Measurements from ENCODE around the gene RPAIN. TPM values are rescaled to one million over a fixed set of nuclear protein-coding genes. Genes with fewer than 3 reads are reported as not detected.

RPAIN gene
- total RNA-seq (2014; rRNA removed; shearing (Covaris generic)) (9.0 and 15.7 TPM in 2 replicates), polyA plus RNA-seq (2016; fragmentation: Nextera tagmentation; extraction: Ambion mirVana) (21.4 and 22.0 TPM in 2 replicates)

DNA sequence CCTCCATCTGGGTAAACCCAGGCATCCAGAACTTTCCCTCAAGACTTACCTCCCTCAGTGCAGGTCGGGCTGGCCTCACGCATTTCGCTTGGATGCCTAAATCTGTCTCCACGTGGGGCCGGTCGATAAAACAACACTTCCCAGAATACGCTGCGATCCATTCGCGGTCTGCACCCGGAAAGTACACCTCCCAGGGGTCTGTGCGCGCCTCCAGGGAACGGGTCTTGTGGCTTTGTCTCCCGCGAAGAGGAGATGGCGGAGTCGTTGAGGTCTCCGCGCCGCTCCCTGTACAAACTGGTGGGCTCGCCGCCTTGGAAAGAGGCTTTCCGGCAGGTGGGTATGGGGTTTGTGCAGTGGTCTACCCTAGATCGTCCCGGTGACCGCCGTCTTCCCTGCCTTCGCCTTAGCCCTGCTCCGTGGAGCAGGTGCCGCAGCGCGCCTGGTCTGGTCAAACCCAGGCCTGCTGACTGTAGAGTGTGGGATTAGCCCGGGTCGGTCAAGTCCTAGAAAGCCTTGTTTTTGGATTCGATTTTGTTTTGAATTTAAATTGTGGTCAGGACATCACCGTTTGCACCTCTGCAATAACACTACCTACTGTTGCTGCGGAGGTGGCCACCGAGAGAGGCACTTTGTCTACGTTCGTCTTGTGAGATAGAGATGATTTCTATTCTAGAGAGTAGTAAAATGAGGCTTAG lies at the start of gene RPAIN:
Gene RPAIN, plus strand, starts transcription at position 224 of the 695 bp plus-strand sequence. Its CDS starts 29 bp downstream, at position 253.
- peaks cover 21% of the 10 kb centered on the region for H3K4me1 ChIP-seq (ENCODE audit: insufficient read depth)
- no peaks in the 10 kb centered on the region for H4K20me1 ChIP-seq (ENCODE audit: insufficient read depth)
- peak within 1 kb of the TSS; percentile 94 for H3K9ac ChIP-seq
- no peaks in the 10 kb centered on the region for H3K9me3 ChIP-seq (ENCODE audit: low read depth)
- H3K27ac ChIP-seq, result peak within 1 kb of the TSS; percentile 85
- H3K27me3 ChIP-seq (replicated peaks; ENCODE audit: insufficient read depth), result no peaks in the 10 kb centered on the region
- in situ Hi-C loops (cut with MboI), result no loop called here
- peaks cover 55% of the 10 kb centered on the region for H3K79me2 ChIP-seq (ENCODE audit: insufficient read depth)
- no peaks in the 10 kb centered on the region for H3K9me2 ChIP-seq (ENCODE audit: insufficient read depth)
- H3F3A ChIP-seq (ENCODE audit: insufficient read depth), result peaks cover 16% of the 10 kb centered on the region
- 0% methylated on average over 41 of the region's 41 CpGs for WGBS, 2 experiments (ENCODE audit: low coverage in 1 of 2, low lambda C conversion rate in 2 of 2, missing lambda C conversion rate in 2 of 2)
- H3K4me2 ChIP-seq (ENCODE audit: unreplicated experiment), result peak within 1 kb of the TSS; percentile 98
- peak within 1 kb of the TSS; percentile 98 for H2AFZ ChIP-seq
- peak within 1 kb of the TSS; percentile 96 for H3K4me3 ChIP-seq
- no peaks in the 10 kb centered on the region; the same call in 1 of the 2 replicates for H3K36me3 ChIP-seq (ENCODE audit: low read depth)
- TF ChIP-seq EZH2 (IDR thresholded peaks at IDR 0.05; ENCODE audit: insufficient read depth, poor library complexity, severe bottlenecking), result no peak
- TF ChIP-seq EZH2phosphoT487 (IDR thresholded peaks at IDR 0.05; ENCODE audit: insufficient read depth, low read depth), result no peak
- peak; percentile 86 for DNase-seq

DNA sequence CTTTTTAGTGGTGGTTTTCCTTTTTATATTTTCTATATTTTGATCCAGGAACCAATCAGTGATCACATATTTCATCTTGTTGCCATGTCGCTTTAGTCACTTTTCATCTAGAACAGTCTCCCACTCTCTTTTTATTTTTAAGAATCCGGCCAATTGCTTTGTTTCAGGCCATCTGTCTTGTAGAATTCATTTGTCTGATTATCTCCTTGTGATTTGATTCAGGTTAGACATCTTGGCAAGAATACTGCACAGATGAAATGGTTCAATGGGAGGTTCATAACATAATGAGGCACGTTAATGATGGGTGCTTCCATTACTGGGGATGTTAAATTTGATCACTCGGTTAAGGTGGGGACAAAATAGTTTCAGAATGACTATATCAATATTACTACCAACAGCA lies 49.6 kb upstream of the RPAIN start:
- 95 to 98% methylated on average over 4 of the region's 4 CpGs for WGBS, 2 experiments (ENCODE audit: low coverage in 1 of 2, low lambda C conversion rate in 2 of 2, missing lambda C conversion rate in 2 of 2)

GRCh38 chr17:5373112-5373511 lies 46.9 kb upstream of the RPAIN start:
- no peaks in the 10 kb centered on the region for H3K79me2 ChIP-seq (ENCODE audit: insufficient read depth)
- peaks cover 8% of the 10 kb centered on the region; the same call in 1 of the 2 replicates for H3F3A ChIP-seq (ENCODE audit: insufficient read depth)
- TF ChIP-seq EZH2phosphoT487 (IDR thresholded peaks at IDR 0.05; ENCODE audit: insufficient read depth, low read depth), result no peak
- TF ChIP-seq EZH2 (IDR thresholded peaks at IDR 0.05; ENCODE audit: insufficient read depth, poor library complexity, severe bottlenecking), result no peak
- no peak overlapping the region for H3K9ac ChIP-seq
- no peaks in the 10 kb centered on the region for H3K4me1 ChIP-seq (ENCODE audit: insufficient read depth)
- no peak for DNase-seq
- no peak overlapping the region for H3K4me2 ChIP-seq (ENCODE audit: unreplicated experiment)
- peaks cover 45% of the 10 kb centered on the region for H3K36me3 ChIP-seq (ENCODE audit: low read depth)
- H3K9me2 ChIP-seq (ENCODE audit: insufficient read depth), result no peaks in the 10 kb centered on the region
- H3K4me3 ChIP-seq, result no peak overlapping the region
- in situ Hi-C loops (cut with MboI), result no loop called here
- no peaks in the 10 kb centered on the region for H4K20me1 ChIP-seq (ENCODE audit: insufficient read depth)
- H2AFZ ChIP-seq, result no peak overlapping the region
- H3K27me3 ChIP-seq (replicated peaks; ENCODE audit: insufficient read depth), result no peaks in the 10 kb centered on the region
- 88 to 90% methylated on average over 6 of the region's 6 CpGs for WGBS, 2 experiments (ENCODE audit: low coverage in 1 of 2, low lambda C conversion rate in 2 of 2, missing lambda C conversion rate in 2 of 2)
- H3K9me3 ChIP-seq (ENCODE audit: low read depth), result no peaks in the 10 kb centered on the region
- H3K27ac ChIP-seq, result no peak overlapping the region

More for the DNA sequence above, 49.6 kb upstream of the RPAIN start:
- Histone ChIP-seq H3K27me3 (replicated peaks; ENCODE audit: insufficient read depth) (no peaks in the 10 kb centered on the region), H3K9ac (no peak overlapping the region), H3F3A (ENCODE audit: insufficient read depth) (no peaks in the 10 kb centered on the region), H4K20me1 (ENCODE audit: insufficient read depth) (no peaks in the 10 kb centered on the region), H3K4me3 (no peak overlapping the region), H3K4me2 (ENCODE audit: unreplicated experiment) (no peak overlapping the region), H3K36me3 (ENCODE audit: low read depth) (peaks cover 37% of the 10 kb centered on the region), H3K79me2 (ENCODE audit: insufficient read depth) (no peaks in the 10 kb centered on the region), H3K9me2 (ENCODE audit: insufficient read depth) (no peaks in the 10 kb centered on the region), H3K27ac (no peak overlapping the region), H2AFZ (no peak overlapping the region), H3K4me1 (ENCODE audit: insufficient read depth) (no peaks in the 10 kb centered on the region), H3K9me3 (ENCODE audit: low read depth) (no peaks in the 10 kb centered on the region)
- DNase-seq, result no peak
- in situ Hi-C loops (cut with MboI), result no loop called here
- no peak for TF ChIP-seq EZH2phosphoT487 (IDR thresholded peaks at IDR 0.05; ENCODE audit: insufficient read depth, low read depth)
- TF ChIP-seq EZH2 (IDR thresholded peaks at IDR 0.05; ENCODE audit: insufficient read depth, poor library complexity, severe bottlenecking), result no peak

DNA sequence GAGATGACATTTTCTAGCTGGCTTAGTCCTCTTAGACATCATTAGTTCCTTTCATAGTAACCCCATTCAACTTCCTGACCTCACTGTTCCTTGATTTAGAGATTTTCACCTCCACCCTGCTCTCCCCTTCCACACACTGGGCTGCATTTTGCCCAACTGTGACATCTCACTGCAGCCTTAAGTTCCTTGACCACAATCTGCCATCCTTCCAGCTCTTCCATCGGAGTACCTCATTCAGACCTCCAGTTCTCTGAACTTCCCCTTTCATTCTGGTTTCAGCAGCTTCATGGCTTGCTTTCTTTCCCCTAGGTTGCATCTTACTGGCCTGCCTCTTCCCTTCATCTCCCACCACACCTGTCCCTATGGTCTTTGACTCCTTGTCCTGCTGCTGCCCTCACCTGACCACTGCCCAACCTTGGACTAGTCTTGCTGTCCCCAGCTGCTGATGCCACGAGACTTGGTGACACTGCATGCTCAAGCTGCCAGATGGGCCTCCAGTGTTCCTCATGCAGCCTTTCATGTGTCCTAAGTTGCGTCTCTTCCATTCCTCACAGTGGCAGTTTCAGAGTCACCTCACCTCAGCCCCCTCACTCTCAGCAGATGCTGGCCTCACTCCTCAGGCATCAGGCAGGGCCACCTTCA lies 41.3 kb upstream of the RPAIN start:
- Histone ChIP-seq H3K27ac (no peak overlapping the region), H3K9me2 (ENCODE audit: insufficient read depth) (no peaks in the 10 kb centered on the region), H3K9me3 (ENCODE audit: low read depth) (no peaks in the 10 kb centered on the region), H3K27me3 (replicated peaks; ENCODE audit: insufficient read depth) (no peaks in the 10 kb centered on the region), H2AFZ (no peak overlapping the region), H3K79me2 (ENCODE audit: insufficient read depth) (no peaks in the 10 kb centered on the region), H3F3A (ENCODE audit: insufficient read depth) (peaks cover 41% of the 10 kb centered on the region), H4K20me1 (ENCODE audit: insufficient read depth) (no peaks in the 10 kb centered on the region), H3K36me3 (ENCODE audit: low read depth) (peaks cover 50% of the 10 kb centered on the region), H3K4me3 (no peak overlapping the region), H3K4me2 (ENCODE audit: unreplicated experiment) (no peak overlapping the region), H3K9ac (no peak overlapping the region), H3K4me1 (ENCODE audit: insufficient read depth) (peaks cover 12% of the 10 kb centered on the region)
- in situ Hi-C loops (cut with MboI), result no loop called here
- TF ChIP-seq EZH2phosphoT487 (IDR thresholded peaks at IDR 0.05; ENCODE audit: insufficient read depth, low read depth), result no peak
- TF ChIP-seq EZH2 (IDR thresholded peaks at IDR 0.05; ENCODE audit: insufficient read depth, poor library complexity, severe bottlenecking), result no peak
- 73 to 80% methylated on average over 3 of the region's 3 CpGs for WGBS, 2 experiments (ENCODE audit: low coverage in 1 of 2, low lambda C conversion rate in 2 of 2, missing lambda C conversion rate in 2 of 2)
- DNase-seq, result no peak
